ENCODE results near the gene ZBED6.
"Not testable (repeated sequence)": the region's sequence is repeated elsewhere in the genome, so short reads cannot be mapped to it uniquely, and the experiment has no call there.

The ZBED6 gene

DNA sequence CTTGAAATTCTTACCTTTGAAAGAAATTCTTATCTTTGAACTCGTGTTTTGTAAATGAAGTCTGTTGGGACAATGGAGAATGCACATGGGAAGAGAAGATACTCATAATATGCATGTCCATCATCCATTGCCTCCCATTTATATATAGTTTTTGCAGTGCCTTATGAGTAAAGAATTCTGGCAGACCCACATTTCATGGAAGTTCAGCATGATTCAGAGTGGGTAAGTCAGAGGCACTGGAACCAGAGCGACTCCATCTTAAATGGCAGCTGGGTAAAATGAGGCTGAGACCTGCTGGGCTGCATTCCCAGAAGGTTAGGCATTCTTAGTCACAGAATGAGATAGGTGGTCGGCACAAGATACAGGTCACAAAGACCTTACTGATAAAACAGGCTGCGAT lies 16.6 kb upstream of the ZBED6 start:
- no peak for DNase-seq (ENCODE audit: low read depth)
- no peak overlapping the region for H3K4me3 ChIP-seq (ENCODE audit: control insufficient read depth, low read depth, low read length)
- TF ChIP-seq CTCF (conservative IDR thresholded peaks at IDR 0.05; ENCODE audit: control insufficient read depth, insufficient read depth, low read depth, low read length), result no peak

- no peak for DNase-seq (ENCODE audit: low read depth)
- no peak overlapping the region for H3K4me3 ChIP-seq (ENCODE audit: control insufficient read depth, low read depth, low read length)
- TF ChIP-seq CTCF (conservative IDR thresholded peaks at IDR 0.05; ENCODE audit: control insufficient read depth, insufficient read depth, low read depth, low read length), result no peak
Observed at GRCh38 chr1:203781962-203782361, 13.5 kb upstream of the ZBED6 start.

DNA sequence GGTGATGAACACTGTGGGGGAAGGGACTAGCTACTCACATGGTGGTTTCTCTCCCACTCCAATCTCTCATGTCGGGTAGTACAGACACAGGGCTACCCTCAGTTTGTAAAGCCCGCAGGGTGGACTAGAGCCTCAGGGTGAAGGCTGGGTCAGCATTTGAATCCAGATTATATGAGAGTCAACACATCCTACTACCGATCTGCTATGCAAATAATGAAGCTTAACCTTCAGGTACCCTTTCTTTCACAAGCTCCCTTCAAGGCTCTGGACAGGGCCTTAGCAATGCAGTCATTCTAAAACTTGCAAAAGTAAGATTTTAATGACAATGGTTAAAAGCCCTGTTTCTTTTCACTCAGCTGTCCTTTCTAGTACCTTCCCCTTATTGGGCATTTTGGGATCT lies 5.5 kb upstream of the ZBED6 start:
- no peak for DNase-seq (ENCODE audit: low read depth)
- H3K4me3 ChIP-seq (ENCODE audit: control insufficient read depth, low read depth, low read length), result no peak overlapping the region
- no peak for TF ChIP-seq CTCF (conservative IDR thresholded peaks at IDR 0.05; ENCODE audit: control insufficient read depth, insufficient read depth, low read depth, low read length)

DNA sequence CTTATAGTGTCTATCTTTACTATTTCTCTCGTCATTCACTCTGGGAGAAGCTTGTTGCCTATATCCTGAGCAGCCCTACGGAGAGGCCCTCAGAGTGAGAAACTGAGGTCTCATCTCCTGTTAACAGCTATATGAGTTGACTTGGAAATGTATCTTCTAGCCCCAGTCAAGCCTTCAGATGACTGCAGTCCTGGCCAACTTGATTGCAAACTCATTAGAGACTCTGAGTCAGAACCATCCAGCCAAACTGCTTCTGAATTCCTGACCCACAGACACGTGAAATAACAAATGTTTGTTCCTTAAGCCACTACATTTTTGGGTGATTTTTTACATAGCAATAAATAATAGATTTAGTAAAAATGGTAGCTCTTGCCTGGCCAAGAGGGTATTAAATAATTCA lies 3.9 kb upstream of the ZBED6 start:
- peak; percentile 38 for DNase-seq (ENCODE audit: low read depth)
- TF ChIP-seq CTCF (conservative IDR thresholded peaks at IDR 0.05; ENCODE audit: control insufficient read depth, insufficient read depth, low read depth, low read length), result no peak
- no peak overlapping the region for H3K4me3 ChIP-seq (ENCODE audit: control insufficient read depth, low read depth, low read length)

- no peak overlapping the region for H3K4me3 ChIP-seq (ENCODE audit: control insufficient read depth, low read depth, low read length)
- no peak for TF ChIP-seq CTCF (conservative IDR thresholded peaks at IDR 0.05; ENCODE audit: control insufficient read depth, insufficient read depth, low read depth, low read length)
- DNase-seq (ENCODE audit: low read depth), result no peak
Observed at GRCh38 chr1:203792486-203792885, 2.9 kb upstream of the ZBED6 start.

DNA sequence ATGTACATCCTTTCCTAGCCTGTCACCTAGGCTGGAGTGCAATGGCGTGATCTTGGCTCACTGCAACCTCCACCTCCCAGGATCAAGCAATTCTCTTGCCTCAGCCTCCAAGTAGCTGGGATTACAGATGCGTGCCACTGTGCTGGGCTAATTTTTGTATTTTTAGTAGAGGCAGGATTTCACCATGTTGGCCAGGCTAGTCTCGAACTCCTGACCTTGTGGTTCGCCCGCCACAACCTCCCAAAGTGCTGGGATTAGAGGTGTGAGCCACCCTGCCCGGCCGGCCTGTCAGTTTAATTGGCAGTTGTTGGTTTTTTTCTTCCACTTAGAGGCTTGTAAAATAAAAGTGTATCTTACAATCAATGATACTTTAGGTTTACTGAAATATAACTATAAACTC lies 1.9 kb upstream of the ZBED6 start:
- H3K4me3 ChIP-seq (ENCODE audit: control insufficient read depth, low read depth, low read length), result not testable (repeated sequence)

DNA sequence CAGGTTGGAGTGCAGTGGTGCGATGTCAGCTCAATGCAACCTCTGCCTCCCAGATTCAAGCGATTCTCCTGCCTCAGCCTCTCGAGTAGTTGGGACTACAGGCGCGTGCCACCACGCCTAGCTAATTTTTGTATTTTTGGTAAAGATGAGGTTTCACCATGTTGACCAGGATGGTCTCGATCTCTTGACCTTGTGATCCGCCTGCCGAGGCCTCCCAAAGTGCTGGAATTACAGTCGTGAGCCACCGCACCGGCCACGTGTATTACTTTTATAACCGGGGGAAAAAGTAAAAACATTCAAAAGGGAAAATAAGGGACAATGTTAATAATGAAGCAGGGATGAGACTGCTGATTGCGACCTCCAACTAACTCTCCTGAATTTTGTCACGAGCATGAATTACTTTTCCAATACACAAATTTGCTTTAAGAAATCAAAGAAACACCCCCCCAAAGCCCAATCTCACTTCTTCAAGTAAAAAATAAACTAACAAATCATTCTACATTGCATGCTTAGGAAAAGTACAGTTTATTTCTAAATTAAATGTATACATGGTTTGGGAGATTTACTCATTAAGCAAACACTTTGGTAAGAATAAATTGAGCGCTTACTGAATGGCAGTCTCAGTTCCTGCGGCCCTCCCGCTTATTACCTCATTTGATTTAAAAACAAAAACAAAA lies 521 bp upstream of the ZBED6 start:
- no peak for DNase-seq (ENCODE audit: low read depth)
- peak overlapping the region; percentile 78 for H3K4me3 ChIP-seq (ENCODE audit: control insufficient read depth, low read depth, low read length)
- no peak for TF ChIP-seq CTCF (conservative IDR thresholded peaks at IDR 0.05; ENCODE audit: control insufficient read depth, insufficient read depth, low read depth, low read length)

More for the DNA sequence above, 1.9 kb upstream of the ZBED6 start:
- DNase-seq (ENCODE audit: low read depth), result not testable (repeated sequence)

Data from fibroblast of mammary gland (primary cell).